HG02885 (cell line): ENCODE data around the gene NELL1.
"Not testable (repeated sequence)": the region's sequence is repeated elsewhere in the genome, so short reads cannot be mapped to it uniquely, and the experiment has no call there.

Source experiments
- ATAC-seq: cut with Tn5 transposase; IDR thresholded peaks from one replicate; pipeline ENCODE4 v1.9.1; 2021; ENCODE audit warnings: mild to moderate bottlenecking; ENCODE audit not compliant: unreplicated experiment, poor library complexity

Gene NELL1

GRCh38 chr11:21069909-21070308, 400.5 kb downstream of the NELL1 start:
- ATAC-seq = no peak

- ATAC-seq = no peak
These were observed 403.2 kb downstream of the NELL1 start for GRCh38 chr11:21072558-21072957.

GRCh38 chr11:21082853-21083252, 413.5 kb downstream of the NELL1 start:
- ATAC-seq = no peak

GRCh38 chr11:21088930-21089329, 419.5 kb downstream of the NELL1 start:
- no peak for ATAC-seq

GRCh38 chr11:21104641-21105040, 435.3 kb downstream of the NELL1 start:
- ATAC-seq = no peak

- no peak for ATAC-seq
These were observed 436.0 kb downstream of the NELL1 start for GRCh38 chr11:21105196-21105917.

- no peak for ATAC-seq
These were observed 440.0 kb downstream of the NELL1 start for GRCh38 chr11:21109341-21109740.

GRCh38 chr11:21110415-21110814, 441.0 kb downstream of the NELL1 start:
- ATAC-seq = no peak

- no peak for ATAC-seq
These were observed 444.5 kb downstream of the NELL1 start for GRCh38 chr11:21113876-21114275.

GRCh38 chr11:21116009-21116408, 446.6 kb downstream of the NELL1 start:
- ATAC-seq = no peak

- no peak for ATAC-seq
These were observed 450.0 kb downstream of the NELL1 start for GRCh38 chr11:21119411-21119810.

- ATAC-seq = no peak
These were observed 452.6 kb downstream of the NELL1 start for GRCh38 chr11:21121991-21122390.

GRCh38 chr11:21122523-21122922, 453.1 kb downstream of the NELL1 start:
- ATAC-seq = no peak

- no peak for ATAC-seq
These were observed 462.8 kb downstream of the NELL1 start for GRCh38 chr11:21132146-21132720.

GRCh38 chr11:21133244-21133643, 463.9 kb downstream of the NELL1 start:
- ATAC-seq = no peak

GRCh38 chr11:21133722-21134121, 464.3 kb downstream of the NELL1 start:
- no peak for ATAC-seq

GRCh38 chr11:21137803-21138202, 468.4 kb downstream of the NELL1 start:
- ATAC-seq = no peak

- ATAC-seq = not testable (repeated sequence)
These were observed 472.2 kb downstream of the NELL1 start for GRCh38 chr11:21141557-21141956.

- no peak for ATAC-seq
These were observed 472.6 kb downstream of the NELL1 start for GRCh38 chr11:21142007-21142406.

- no peak for ATAC-seq
These were observed 475.1 kb downstream of the NELL1 start for GRCh38 chr11:21144531-21144930.

GRCh38 chr11:21148376-21148775, 479.0 kb downstream of the NELL1 start:
- no peak for ATAC-seq

GRCh38 chr11:21160140-21160539, 490.8 kb downstream of the NELL1 start:
- no peak for ATAC-seq
